GM18517 (cell line): Measurements from ENCODE around the gene CES2.

Source experiments
- ATAC-seq: cut with Tn5 transposase; IDR thresholded peaks from one replicate; pipeline ENCODE4 v1.9.1; 2021; ENCODE audit warnings: mild to moderate bottlenecking, moderate library complexity; ENCODE audit not compliant: unreplicated experiment

Gene CES2

GRCh38 chr16:66902648-66903543 lies 32.4 kb upstream of the CES2 start:
- no peak for ATAC-seq

GRCh38 chr16:66903544-66904427 lies 31.5 kb upstream of the CES2 start:
- ATAC-seq, result no peak

GRCh38 chr16:66904428-66904845 lies 30.9 kb upstream of the CES2 start:
- no peak for ATAC-seq

- no peak for ATAC-seq
Observed at GRCh38 chr16:66904846-66905632, 30.3 kb upstream of the CES2 start.

GRCh38 chr16:66905633-66906539 lies 29.4 kb upstream of the CES2 start:
- ATAC-seq, result no peak

- no peak for ATAC-seq
Observed at GRCh38 chr16:66906916-66907836, 28.1 kb upstream of the CES2 start.

- no peak for ATAC-seq
Observed at GRCh38 chr16:66908116-66908515, 27.2 kb upstream of the CES2 start.

- ATAC-seq, result no peak
Observed at GRCh38 chr16:66908762-66909559, 26.4 kb upstream of the CES2 start.

GRCh38 chr16:66910175-66910940 lies 25.0 kb upstream of the CES2 start:
- no peak for ATAC-seq

GRCh38 chr16:66911112-66911511 lies 24.2 kb upstream of the CES2 start:
- no peak for ATAC-seq

GRCh38 chr16:66911801-66912200 lies 23.5 kb upstream of the CES2 start:
- ATAC-seq, result no peak

GRCh38 chr16:66913081-66913480 lies 22.2 kb upstream of the CES2 start:
- ATAC-seq, result no peak

GRCh38 chr16:66913711-66914110 lies 21.6 kb upstream of the CES2 start:
- ATAC-seq, result no peak

- no peak for ATAC-seq
Observed at GRCh38 chr16:66914541-66914940, 20.8 kb upstream of the CES2 start.

- ATAC-seq, result no peak
Observed at GRCh38 chr16:66915041-66915440, 20.3 kb upstream of the CES2 start.

- ATAC-seq, result no peak
Observed at GRCh38 chr16:66916518-66916917, 18.8 kb upstream of the CES2 start.

- ATAC-seq, result no peak
Observed at GRCh38 chr16:66917741-66918140, 17.6 kb upstream of the CES2 start.
